PFSK-1 (cell line): ENCODE results near the gene COL8A1.

Source experiments
- FOXP2 ChIP-seq: optimal IDR thresholded peaks from 2 replicates; pipeline ENCODE3; 2011; ENCODE audit warnings: borderline replicate concordance, control low read depth, inconsistent platforms; ENCODE audit not compliant: insufficient read depth; ENCODE audit errors: extremely low read length, extremely low read depth
- POLR2AphosphoS5 ChIP-seq: IDR thresholded peaks from 2 replicates; pipeline ENCODE4 v1.6.1; 2012; ENCODE audit warnings: low read depth, mild to moderate bottlenecking, control low read depth, low read length, moderate library complexity
- REST ChIP-seq, 2 experiments: IDR thresholded peaks; 2 replicates each; pipeline versions ENCODE4 v1.6.1 to v1.8.0; 2011 to 2012; ENCODE audit warnings: low read depth in 2 of 2, low read length in 2 of 2, control low read depth in 1 of 2, inconsistent platforms in 1 of 2, mild to moderate bottlenecking in 1 of 2, moderate library complexity in 1 of 2; ENCODE audit not compliant: insufficient read depth in 1 of 2
- SIN3A ChIP-seq: IDR thresholded peaks from 2 replicates; pipeline ENCODE4 v1.6.1; 2012; ENCODE audit warnings: mild to moderate bottlenecking, low read length, moderate library complexity, borderline replicate concordance; ENCODE audit not compliant: insufficient read depth
- TAF1 ChIP-seq: IDR thresholded peaks from 2 replicates; pipeline ENCODE4 v1.6.1; 2012; ENCODE audit warnings: low read length, control low read depth, borderline replicate concordance; ENCODE audit not compliant: insufficient read depth

Gene COL8A1

GRCh38 chr3:99776516-99777209 lies 138.3 kb downstream of the COL8A1 start:
- TF ChIP-seq SIN3A (no peak), FOXP2 (no peak), REST (IDR thresholded peaks at IDR 0.05; ENCODE audit: insufficient read depth in 1 of 2, low read depth in 2 of 2, low read length in 2 of 2) (no peak), TAF1 (no peak), POLR2AphosphoS5 (no peak)

- no peak for TF ChIP-seq REST (IDR thresholded peaks at IDR 0.05; ENCODE audit: insufficient read depth in 1 of 2, low read depth in 2 of 2, low read length in 2 of 2)
- no peak for TF ChIP-seq FOXP2
- TF ChIP-seq SIN3A: no peak
- no peak for TF ChIP-seq TAF1
- TF ChIP-seq POLR2AphosphoS5: no peak
Measured at GRCh38 chr3:99777210-99777549, 138.8 kb downstream of the COL8A1 start.

GRCh38 chr3:99777708-99778107 lies 139.3 kb downstream of the COL8A1 start:
- TF ChIP-seq TAF1: no peak
- no peak for TF ChIP-seq POLR2AphosphoS5
- TF ChIP-seq REST (IDR thresholded peaks at IDR 0.05; ENCODE audit: insufficient read depth in 1 of 2, low read depth in 2 of 2, low read length in 2 of 2): no peak
- no peak for TF ChIP-seq SIN3A
- TF ChIP-seq FOXP2: no peak

GRCh38 chr3:99780749-99781148 lies 142.4 kb downstream of the COL8A1 start:
- no peak for TF ChIP-seq SIN3A
- TF ChIP-seq FOXP2: no peak
- no peak for TF ChIP-seq POLR2AphosphoS5
- TF ChIP-seq TAF1: no peak
- no peak for TF ChIP-seq REST (IDR thresholded peaks at IDR 0.05; ENCODE audit: insufficient read depth in 1 of 2, low read depth in 2 of 2, low read length in 2 of 2)
